ENCODE results near the gene MITD1.

DNA sequence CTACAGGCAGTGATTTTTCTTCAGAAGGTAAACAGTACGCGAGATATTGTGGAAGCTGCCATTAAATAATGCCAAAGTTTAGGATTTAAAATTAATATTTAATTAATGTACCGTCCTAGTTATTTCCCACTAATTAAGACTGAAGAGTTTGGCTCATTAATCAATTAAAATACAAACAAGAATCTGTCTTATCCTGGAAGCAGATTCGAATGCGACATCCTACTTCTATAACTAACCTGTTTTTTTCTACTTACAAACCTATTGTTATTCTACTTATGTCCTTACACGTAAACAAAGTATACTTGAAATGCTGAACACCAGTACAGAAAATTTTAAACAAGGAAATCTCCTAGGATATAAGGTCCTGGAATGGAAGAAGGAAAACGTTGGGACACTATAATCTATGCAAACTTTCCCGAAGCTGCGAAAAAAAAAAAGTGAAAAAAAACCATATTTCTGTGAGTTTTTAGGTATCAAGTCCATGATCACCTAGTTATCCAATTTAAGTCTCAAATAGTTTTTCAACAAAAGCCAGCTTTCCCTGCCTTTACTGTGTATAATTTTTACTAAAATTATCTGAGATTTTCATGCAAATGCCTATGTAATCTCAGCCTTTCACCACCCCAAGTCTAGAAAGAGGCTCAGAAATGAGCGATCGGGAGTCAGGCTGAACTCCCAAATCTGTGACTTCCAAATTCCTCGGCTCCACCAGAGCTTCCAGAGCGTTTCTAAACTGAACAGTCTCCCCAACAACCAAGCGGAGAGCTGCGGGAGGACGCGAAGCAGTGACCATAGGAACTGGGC, 40.6 kb downstream of the MITD1 start:
- TF ChIP-seq MEF2D (CRISPR knock-in tag; IDR thresholded peaks at IDR 0.05) (no peak), TCF7L2 (IDR thresholded peaks at IDR 0.05; ENCODE audit: low read depth, low read length) (no peak), FOXM1 (CRISPR knock-in tag; IDR thresholded peaks at IDR 0.05) (no peak), TCF7 (IDR thresholded peaks at IDR 0.05; ENCODE audit: low read depth) (no peak), ZNF350 (CRISPR knock-in tag; IDR thresholded peaks at IDR 0.05; ENCODE audit: borderline replicate concordance, low read depth) (no peak), ZSCAN30 (CRISPR knock-in tag; IDR thresholded peaks at IDR 0.05) (no peak)
- TF ChIP-seq, protein P1, sequence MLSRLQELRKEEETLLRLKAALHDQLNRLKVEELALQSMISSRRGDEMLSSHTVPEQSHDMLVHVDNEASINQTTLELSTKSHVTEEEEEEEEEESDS (CRISPR knock-in tag; IDR thresholded peaks at IDR 0.05; ENCODE audit: borderline replicate concordance) = no peak

Measured in HepG2 (cell line).